HFFc6 (cell line): ENCODE data around the gene NRDE2. TPM values are rescaled to one million over a fixed set of nuclear protein-coding genes. Genes with fewer than 3 reads are reported as not detected.

ENCODE experiments used
- DNase-seq: peaks from one replicate; pipeline ENCODE4 v3.0.0-alpha.2; 2018
- H3K27ac Mint-ChIP-seq: 2 replicates; pipeline ENCODE4 v1.8.0; 2020; ENCODE audit warnings: mild to moderate bottlenecking, mixed read lengths
- H3K27me3 Mint-ChIP-seq: 2 replicates; pipeline ENCODE4 v1.8.0; 2021; ENCODE audit warnings: mild to moderate bottlenecking, moderate library complexity, mixed read lengths; ENCODE audit not compliant: insufficient read depth
- H3K36me3 Mint-ChIP-seq: 2 replicates; pipeline ENCODE4 v1.8.0; 2021; ENCODE audit warnings: low read depth, mixed read lengths
- H3K4me1 Mint-ChIP-seq: 2 replicates; pipeline ENCODE4 v1.8.0; 2020; ENCODE audit warnings: low read depth, mixed read lengths
- H3K4me3 Mint-ChIP-seq: 2 replicates; pipeline ENCODE4 v1.8.0; 2020; ENCODE audit warnings: mild to moderate bottlenecking, moderate library complexity, mixed read lengths
- H3K9me3 Mint-ChIP-seq: 2 replicates; pipeline ENCODE4 v1.8.0; 2020; ENCODE audit warnings: mild to moderate bottlenecking, mixed read lengths
- total RNA-seq, 6 experiments: library from RNA; stranded (reverse); fragmentation: NEBNext Ultra II Directional; extraction: Animal tissue kit (Norgen Biotek cat#: 25700); gene quantifications; 2 replicates in 1 of 6; 3 replicates in 5 of 6; pipeline ENCODE4 v1.2.3, GENCODE V29; 2021
- TF ChIP-seq, protein P1 (sequence below): fragments of 200-600 bp; sonication (generic); IDR thresholded peaks from 2 replicates; pipeline ENCODE4 v1.5.0; 2021; ENCODE audit warnings: antibody characterized with exemption, mild to moderate bottlenecking

NRDE2 gene
- total RNA-seq, 6 experiments from 2014 or later = 7.9 to 12.1 (median 9.8) TPM

DNA sequence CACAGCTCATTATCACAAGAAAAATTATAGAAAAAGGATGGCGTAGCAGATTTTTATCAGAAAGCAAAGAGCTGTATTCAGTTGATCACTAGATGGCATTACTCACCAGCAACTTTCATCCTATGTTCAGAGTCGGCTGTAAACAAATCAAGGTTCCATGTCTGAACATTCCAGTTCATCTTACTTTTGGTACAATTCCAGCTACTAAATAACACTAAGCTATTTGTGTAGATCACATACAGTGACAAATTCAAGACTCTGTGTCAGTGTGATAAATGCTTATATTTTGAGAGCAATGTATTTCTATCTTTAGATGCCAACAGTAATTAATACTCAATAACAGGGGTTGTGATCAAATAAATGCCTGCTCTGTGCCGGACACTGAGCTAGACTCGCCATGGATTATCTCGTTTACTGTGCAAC, 30.1 kb downstream of the NRDE2 start:
- H3K4me3 Mint-ChIP-seq = no peak overlapping the region
- peak; percentile 79 for DNase-seq
- no peak overlapping the region for H3K27ac Mint-ChIP-seq

DNA sequence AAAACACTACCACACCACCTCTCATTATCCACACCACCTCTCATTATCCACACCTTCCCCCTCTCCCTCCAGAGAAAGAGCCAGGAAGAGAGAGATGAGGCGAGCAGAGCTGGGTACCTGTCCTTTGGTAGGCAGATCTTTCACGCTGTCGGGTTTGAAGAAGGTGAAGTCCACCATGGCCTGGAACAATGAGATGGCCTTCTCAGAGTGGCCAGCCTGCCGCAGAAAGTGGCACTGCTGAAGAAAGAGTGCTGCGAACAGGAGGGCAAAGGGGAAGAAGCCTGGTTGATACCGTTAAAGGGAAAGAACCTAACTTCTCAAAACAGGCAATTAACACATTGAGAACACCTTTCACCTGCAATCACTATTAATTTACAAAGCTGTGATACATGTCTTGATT, 30.6 kb downstream of the NRDE2 start:
- peaks cover 19% of the 10 kb centered on the region for H3K4me1 Mint-ChIP-seq
- peak overlapping the region; percentile 72 for H3K27ac Mint-ChIP-seq
- H3K4me3 Mint-ChIP-seq = no peak overlapping the region
- no peak for DNase-seq
- no peaks in the 10 kb centered on the region for H3K9me3 Mint-ChIP-seq
- peaks cover 5% of the 10 kb centered on the region; the same call in 1 of the 2 replicates for H3K36me3 Mint-ChIP-seq
- no peaks in the 10 kb centered on the region for H3K27me3 Mint-ChIP-seq
- TF ChIP-seq, protein P1, sequence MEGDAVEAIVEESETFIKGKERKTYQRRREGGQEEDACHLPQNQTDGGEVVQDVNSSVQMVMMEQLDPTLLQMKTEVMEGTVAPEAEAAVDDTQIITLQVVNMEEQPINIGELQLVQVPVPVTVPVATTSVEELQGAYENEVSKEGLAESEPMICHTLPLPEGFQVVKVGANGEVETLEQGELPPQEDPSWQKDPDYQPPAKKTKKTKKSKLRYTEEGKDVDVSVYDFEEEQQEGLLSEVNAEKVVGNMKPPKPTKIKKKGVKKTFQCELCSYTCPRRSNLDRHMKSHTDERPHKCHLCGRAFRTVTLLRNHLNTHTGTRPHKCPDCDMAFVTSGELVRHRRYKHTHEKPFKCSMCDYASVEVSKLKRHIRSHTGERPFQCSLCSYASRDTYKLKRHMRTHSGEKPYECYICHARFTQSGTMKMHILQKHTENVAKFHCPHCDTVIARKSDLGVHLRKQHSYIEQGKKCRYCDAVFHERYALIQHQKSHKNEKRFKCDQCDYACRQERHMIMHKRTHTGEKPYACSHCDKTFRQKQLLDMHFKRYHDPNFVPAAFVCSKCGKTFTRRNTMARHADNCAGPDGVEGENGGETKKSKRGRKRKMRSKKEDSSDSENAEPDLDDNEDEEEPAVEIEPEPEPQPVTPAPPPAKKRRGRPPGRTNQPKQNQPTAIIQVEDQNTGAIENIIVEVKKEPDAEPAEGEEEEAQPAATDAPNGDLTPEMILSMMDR = no peak

More for the DNA sequence above, 30.1 kb downstream of the NRDE2 start:
- no peaks in the 10 kb centered on the region for H3K9me3 Mint-ChIP-seq
- TF ChIP-seq, protein P1 = peak; percentile 75
- H3K36me3 Mint-ChIP-seq = peaks cover under 1% of the 10 kb centered on the region; the same call in 1 of the 2 replicates
- peaks cover 19% of the 10 kb centered on the region for H3K4me1 Mint-ChIP-seq
- no peaks in the 10 kb centered on the region for H3K27me3 Mint-ChIP-seq

DNA sequence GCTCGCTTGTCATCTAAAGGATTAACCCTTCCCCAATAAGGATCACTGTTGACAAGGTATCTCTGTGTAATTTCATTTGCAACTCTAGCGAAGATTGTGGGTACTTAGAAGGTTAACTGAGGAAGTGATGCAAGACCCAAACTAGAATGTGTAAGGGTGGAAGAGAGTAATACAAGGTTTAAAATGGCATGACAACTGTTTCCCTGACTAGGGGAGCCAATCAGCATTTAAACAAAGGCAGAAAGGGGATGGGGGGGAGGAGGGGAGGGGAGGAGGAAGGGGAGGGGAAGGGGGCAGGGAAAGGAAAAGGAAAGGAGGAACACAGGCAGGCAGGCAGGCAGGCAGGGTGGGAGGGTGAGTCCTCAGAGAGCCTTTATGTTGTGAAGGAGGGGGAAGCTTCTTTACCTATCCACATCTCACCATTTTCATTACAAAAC, 31.1 kb downstream of the NRDE2 start:
- Mint-ChIP-seq H3K27ac (peak overlapping the region; percentile 72), H3K36me3 (peaks cover 5% of the 10 kb centered on the region; the same call in 1 of the 2 replicates), H3K4me1 (peaks cover 19% of the 10 kb centered on the region), H3K4me3 (no peak overlapping the region), H3K27me3 (no peaks in the 10 kb centered on the region), H3K9me3 (no peaks in the 10 kb centered on the region)
- TF ChIP-seq, protein P1 = no peak
- DNase-seq = no peak

DNA sequence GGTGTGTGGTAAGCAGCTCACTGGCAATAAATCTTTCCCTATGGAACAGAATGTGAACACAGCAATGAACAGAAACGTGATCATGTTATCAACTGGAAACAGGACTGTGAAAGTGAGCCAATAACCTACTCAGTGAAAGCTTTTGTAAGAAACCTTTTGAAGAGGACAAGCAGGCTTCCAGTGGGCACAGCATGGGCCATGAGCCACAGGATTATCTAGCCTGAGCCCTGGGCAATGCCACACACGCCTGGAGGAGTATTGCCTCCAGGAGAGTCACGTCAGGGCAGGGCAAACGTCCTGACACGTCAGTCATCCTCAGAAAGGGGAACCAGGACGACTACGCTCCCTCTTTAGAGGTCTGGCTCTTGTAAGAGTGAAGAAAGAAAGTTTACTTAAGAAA, 32.3 kb downstream of the NRDE2 start:
- H3K4me3 Mint-ChIP-seq = no peak overlapping the region
- no peaks in the 10 kb centered on the region for H3K9me3 Mint-ChIP-seq
- H3K27me3 Mint-ChIP-seq = no peaks in the 10 kb centered on the region
- H3K36me3 Mint-ChIP-seq = peaks cover 5% of the 10 kb centered on the region; the same call in 1 of the 2 replicates
- H3K27ac Mint-ChIP-seq = no peak overlapping the region
- H3K4me1 Mint-ChIP-seq = peaks cover 19% of the 10 kb centered on the region
- no peak for DNase-seq
- TF ChIP-seq, protein P1 = no peak

DNA sequence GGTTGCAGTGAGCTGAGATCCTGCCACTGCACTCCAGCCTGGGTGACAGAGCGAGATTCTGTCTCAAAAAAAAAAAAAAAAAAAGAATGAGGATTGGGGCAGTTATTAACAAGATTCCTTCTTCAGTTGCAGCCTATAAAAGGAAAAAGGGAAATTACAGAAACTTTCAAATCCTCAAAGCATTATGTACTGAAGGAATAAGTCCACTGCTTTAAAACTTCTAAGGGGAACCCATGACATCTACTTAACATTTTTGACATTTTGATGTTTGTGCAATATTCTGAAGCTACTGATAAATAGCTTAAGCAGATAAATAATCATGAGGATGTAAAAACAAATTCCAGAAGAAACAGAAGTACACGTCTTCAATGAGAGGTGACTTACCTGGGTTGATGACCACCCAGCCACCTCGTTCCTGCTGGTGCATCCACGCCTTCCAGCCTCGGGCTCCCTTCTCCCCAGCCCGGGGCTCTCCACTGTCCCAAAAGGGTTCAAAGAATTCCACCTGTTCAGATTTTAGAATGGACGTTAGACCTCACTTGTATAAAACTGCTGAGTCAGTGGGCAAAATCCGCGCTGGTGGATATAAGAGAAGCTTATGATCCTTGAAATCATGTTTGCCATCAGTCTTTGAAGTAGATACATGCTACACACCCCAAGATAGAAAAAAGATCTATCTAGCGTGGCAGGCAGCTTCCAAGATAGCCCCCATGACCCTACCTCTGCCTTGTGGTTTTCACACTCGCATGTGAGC, 33.7 kb downstream of the NRDE2 start:
- Mint-ChIP-seq H3K27me3 (no peaks in the 10 kb centered on the region), H3K27ac (no peak overlapping the region), H3K4me1 (peaks cover 19% of the 10 kb centered on the region), H3K36me3 (peaks cover 10% of the 10 kb centered on the region), H3K9me3 (no peaks in the 10 kb centered on the region), H3K4me3 (no peak overlapping the region)
- TF ChIP-seq, protein P1 = no peak
- no peak for DNase-seq
